22Rv1 (cell line): Measurements from ENCODE around the gene CUL9.

Experiments used
- ZFX ChIP-seq: fragments of 450-650 bp; IDR thresholded peaks from 2 replicates; pipeline ENCODE4 v1.6.1; 2017; ENCODE audit warnings: antibody characterized with exemption, borderline replicate concordance
- TF ChIP-seq, protein P1 (sequence below): fragments of 450-650 bp; IDR thresholded peaks from 2 replicates; pipeline ENCODE4 v1.5.1; 2017; ENCODE audit warnings: mild to moderate bottlenecking

DNA sequence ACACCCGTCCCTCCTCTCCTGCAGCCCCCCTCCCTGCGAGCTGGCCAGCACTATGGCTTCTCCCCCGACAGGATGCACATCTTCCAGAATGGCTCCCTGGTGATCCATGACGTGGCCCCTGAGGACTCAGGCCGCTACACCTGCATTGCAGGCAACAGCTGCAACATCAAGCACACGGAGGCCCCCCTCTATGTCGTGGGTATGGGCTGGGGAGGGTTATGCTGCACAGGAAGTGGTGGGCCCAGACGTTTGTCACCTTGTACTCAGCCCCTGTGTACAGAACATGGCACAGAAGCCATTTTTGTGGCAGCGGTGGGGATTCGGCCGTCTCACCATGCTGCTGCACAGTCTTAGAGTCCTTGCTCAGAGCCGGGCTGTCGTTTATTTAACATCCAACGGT lies 39.9 kb upstream of the CUL9 start:
- TF ChIP-seq, protein P1, sequence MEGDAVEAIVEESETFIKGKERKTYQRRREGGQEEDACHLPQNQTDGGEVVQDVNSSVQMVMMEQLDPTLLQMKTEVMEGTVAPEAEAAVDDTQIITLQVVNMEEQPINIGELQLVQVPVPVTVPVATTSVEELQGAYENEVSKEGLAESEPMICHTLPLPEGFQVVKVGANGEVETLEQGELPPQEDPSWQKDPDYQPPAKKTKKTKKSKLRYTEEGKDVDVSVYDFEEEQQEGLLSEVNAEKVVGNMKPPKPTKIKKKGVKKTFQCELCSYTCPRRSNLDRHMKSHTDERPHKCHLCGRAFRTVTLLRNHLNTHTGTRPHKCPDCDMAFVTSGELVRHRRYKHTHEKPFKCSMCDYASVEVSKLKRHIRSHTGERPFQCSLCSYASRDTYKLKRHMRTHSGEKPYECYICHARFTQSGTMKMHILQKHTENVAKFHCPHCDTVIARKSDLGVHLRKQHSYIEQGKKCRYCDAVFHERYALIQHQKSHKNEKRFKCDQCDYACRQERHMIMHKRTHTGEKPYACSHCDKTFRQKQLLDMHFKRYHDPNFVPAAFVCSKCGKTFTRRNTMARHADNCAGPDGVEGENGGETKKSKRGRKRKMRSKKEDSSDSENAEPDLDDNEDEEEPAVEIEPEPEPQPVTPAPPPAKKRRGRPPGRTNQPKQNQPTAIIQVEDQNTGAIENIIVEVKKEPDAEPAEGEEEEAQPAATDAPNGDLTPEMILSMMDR, result no peak
- no peak for TF ChIP-seq ZFX
